ENCODE data around the gene TTC34. TPM values are rescaled to one million over a fixed set of nuclear protein-coding genes. Genes with fewer than 3 reads are reported as not detected.

TTC34 gene
- polyA plus RNA-seq, 1 donor (not counting 4 experiments of a cell fraction or from before 2014, with no cell fraction given): 0.04 TPM

DNA sequence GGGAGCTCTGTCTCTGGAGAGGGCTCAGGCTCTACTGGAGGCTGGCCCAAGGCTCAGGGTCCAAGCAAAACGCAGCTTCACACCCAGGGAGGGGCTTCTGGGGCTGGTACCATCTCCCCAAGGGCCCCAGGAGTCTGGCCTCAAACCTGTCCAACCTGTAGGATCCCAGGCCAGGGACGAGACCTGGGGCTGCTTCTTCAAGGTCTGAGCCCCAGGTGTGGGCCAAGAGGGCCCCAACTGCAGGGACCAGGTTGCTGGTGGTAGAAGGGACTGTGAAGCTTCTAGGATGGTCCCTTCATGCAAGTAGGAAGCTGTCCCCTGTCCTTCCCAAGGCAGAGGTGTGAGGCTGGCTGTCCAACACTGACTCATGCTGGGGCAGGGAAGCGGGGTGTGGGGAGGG lies 160.9 kb downstream of the TTC34 start:
- Histone ChIP-seq H3K9me3 (ENCODE audit: control insufficient read depth, low read depth, low read length) (peaks cover 13% of the 10 kb centered on the region), H4K20me1 (ENCODE audit: control insufficient read depth, extremely low read depth, insufficient read depth, low read length) (no peaks in the 10 kb centered on the region), H3K79me2 (ENCODE audit: control insufficient read depth, insufficient read depth, low read length) (no peaks in the 10 kb centered on the region), H3K9ac (ENCODE audit: control insufficient read depth, extremely low read depth, insufficient read depth, low read length) (no peak overlapping the region), H3K4me3 (ENCODE audit: control insufficient read depth in 2 of 3, extremely low read depth in 1 of 3, insufficient read depth in 2 of 3, low read depth in 1 of 3, low read length in 3 of 3) (no peak overlapping the region), H3K36me3 (ENCODE audit: control insufficient read depth in 2 of 2, extremely low read depth in 1 of 2, insufficient read depth in 2 of 2, low read length in 2 of 2) (no peaks in the 10 kb centered on the region), H3K4me1 (ENCODE audit: control insufficient read depth, extremely low read depth, insufficient read depth, low read length) (no peaks in the 10 kb centered on the region), H3K27ac (ENCODE audit: control insufficient read depth, insufficient read depth, low read length) (no peak overlapping the region), H2AFZ (ENCODE audit: control insufficient read depth, low read length) (no peak overlapping the region), H3K27me3 (ENCODE audit: control insufficient read depth, extremely low read depth, insufficient read depth, low read length) (no peaks in the 10 kb centered on the region), H3K9me1 (ENCODE audit: control insufficient read depth, extremely low read depth, insufficient read depth, low read length) (no peaks in the 10 kb centered on the region), H3K4me2 (ENCODE audit: control insufficient read depth, extremely low read depth, insufficient read depth, low read depth, low read length) (no peak overlapping the region)
- DNase-seq (ENCODE audit: low read depth, low spot score): no peak
- FAIRE-seq: no peak
- no peak for TF ChIP-seq EZH2 (IDR thresholded peaks at IDR 0.05; ENCODE audit: low read length)
- TF ChIP-seq, protein P1, sequence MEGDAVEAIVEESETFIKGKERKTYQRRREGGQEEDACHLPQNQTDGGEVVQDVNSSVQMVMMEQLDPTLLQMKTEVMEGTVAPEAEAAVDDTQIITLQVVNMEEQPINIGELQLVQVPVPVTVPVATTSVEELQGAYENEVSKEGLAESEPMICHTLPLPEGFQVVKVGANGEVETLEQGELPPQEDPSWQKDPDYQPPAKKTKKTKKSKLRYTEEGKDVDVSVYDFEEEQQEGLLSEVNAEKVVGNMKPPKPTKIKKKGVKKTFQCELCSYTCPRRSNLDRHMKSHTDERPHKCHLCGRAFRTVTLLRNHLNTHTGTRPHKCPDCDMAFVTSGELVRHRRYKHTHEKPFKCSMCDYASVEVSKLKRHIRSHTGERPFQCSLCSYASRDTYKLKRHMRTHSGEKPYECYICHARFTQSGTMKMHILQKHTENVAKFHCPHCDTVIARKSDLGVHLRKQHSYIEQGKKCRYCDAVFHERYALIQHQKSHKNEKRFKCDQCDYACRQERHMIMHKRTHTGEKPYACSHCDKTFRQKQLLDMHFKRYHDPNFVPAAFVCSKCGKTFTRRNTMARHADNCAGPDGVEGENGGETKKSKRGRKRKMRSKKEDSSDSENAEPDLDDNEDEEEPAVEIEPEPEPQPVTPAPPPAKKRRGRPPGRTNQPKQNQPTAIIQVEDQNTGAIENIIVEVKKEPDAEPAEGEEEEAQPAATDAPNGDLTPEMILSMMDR (optimal IDR thresholded peaks at IDR 0.05 in 1 of 3, IDR thresholded peaks at IDR 0.05 in 1 of 3, conservative IDR thresholded peaks at IDR 0.05 in 1 of 3; ENCODE audit: extremely low read depth in 1 of 3, insufficient read depth in 2 of 3, low read length in 3 of 3): no peak
- dilution Hi-C loops (cut with MboI; ENCODE audit: extremely low pct_ligation_motif_present, low sequenced_read_pairs): no loop called here

DNA sequence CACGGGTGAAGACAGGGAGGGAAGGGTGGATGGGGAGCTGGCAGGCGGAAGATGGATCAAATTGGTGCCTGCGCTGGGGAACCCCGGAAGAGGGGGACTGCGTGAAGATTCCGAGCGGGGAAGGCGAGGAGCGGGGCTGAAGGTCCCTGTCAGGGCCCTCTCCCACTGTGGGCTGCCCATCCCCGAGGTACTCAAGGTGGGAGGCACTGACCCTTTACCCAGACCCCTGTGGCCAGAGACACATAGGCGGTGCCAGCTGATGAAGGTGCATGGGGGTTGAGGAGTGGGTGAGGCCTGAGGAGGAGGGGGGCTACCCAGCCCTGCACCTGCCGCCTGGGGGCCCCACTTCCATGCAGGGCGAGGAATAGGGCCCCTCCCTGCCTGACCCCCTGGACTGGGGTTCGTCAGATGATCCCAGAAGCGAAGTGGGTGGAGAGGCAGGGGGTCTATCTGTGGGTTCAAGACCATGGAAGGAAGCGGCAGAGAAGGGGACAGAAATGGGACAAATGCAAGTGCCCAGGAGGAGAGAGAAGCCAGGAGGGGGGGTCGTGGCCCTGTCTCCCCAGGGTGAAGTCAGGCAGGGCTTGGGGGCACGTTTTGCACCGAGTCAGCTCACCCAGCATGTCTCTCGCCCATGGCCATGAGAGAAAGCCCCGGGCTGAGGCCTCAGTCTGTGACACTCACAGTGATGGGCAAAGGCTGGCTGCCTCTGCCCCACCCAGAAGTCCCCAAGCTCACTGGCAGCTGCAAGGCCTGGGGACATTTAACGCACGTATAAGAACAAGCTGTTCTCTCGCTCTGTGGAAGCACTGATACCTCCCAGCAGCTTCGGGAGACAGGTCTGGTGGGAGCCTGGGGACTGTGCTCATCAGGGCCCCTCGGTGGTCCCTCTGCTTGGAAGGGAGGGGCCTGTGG lies 161.6 kb downstream of the TTC34 start:
- Histone ChIP-seq H3K4me3 (ENCODE audit: control insufficient read depth in 2 of 3, extremely low read depth in 1 of 3, insufficient read depth in 2 of 3, low read depth in 1 of 3, low read length in 3 of 3) (no peak overlapping the region), H3K27ac (ENCODE audit: control insufficient read depth, insufficient read depth, low read length) (no peak overlapping the region), H3K9ac (ENCODE audit: control insufficient read depth, extremely low read depth, insufficient read depth, low read length) (no peak overlapping the region), H3K9me3 (ENCODE audit: control insufficient read depth, low read depth, low read length) (peaks cover 13% of the 10 kb centered on the region), H2AFZ (ENCODE audit: control insufficient read depth, low read length) (no peak overlapping the region), H3K36me3 (ENCODE audit: control insufficient read depth in 2 of 2, extremely low read depth in 1 of 2, insufficient read depth in 2 of 2, low read length in 2 of 2) (no peaks in the 10 kb centered on the region), H3K4me2 (ENCODE audit: control insufficient read depth, extremely low read depth, insufficient read depth, low read depth, low read length) (no peak overlapping the region), H3K79me2 (ENCODE audit: control insufficient read depth, insufficient read depth, low read length) (no peaks in the 10 kb centered on the region), H4K20me1 (ENCODE audit: control insufficient read depth, extremely low read depth, insufficient read depth, low read length) (no peaks in the 10 kb centered on the region), H3K9me1 (ENCODE audit: control insufficient read depth, extremely low read depth, insufficient read depth, low read length) (no peaks in the 10 kb centered on the region), H3K27me3 (ENCODE audit: control insufficient read depth, extremely low read depth, insufficient read depth, low read length) (no peaks in the 10 kb centered on the region), H3K4me1 (ENCODE audit: control insufficient read depth, extremely low read depth, insufficient read depth, low read length) (no peaks in the 10 kb centered on the region)
- TF ChIP-seq EZH2 (IDR thresholded peaks at IDR 0.05; ENCODE audit: low read length): no peak
- TF ChIP-seq, protein P1 (optimal IDR thresholded peaks at IDR 0.05 in 1 of 3, IDR thresholded peaks at IDR 0.05 in 1 of 3, conservative IDR thresholded peaks at IDR 0.05 in 1 of 3; ENCODE audit: extremely low read depth in 1 of 3, insufficient read depth in 2 of 3, low read length in 3 of 3): no peak
- dilution Hi-C loops (cut with MboI; ENCODE audit: extremely low pct_ligation_motif_present, low sequenced_read_pairs): no loop called here
- no peak for FAIRE-seq
- no peak for DNase-seq (ENCODE audit: low read depth, low spot score)
